Loucy (cell line): ENCODE measurements around the gene PRKCE.

Experiments
- EZH2phosphoT487 ChIP-seq: fragments of 200-600 bp; IDR thresholded peaks from 2 replicates; pipeline ENCODE4 v1.6.1; 2018; ENCODE audit warnings: antibody characterized with exemption, mild to moderate bottlenecking, moderate library complexity, borderline replicate concordance
- TF ChIP-seq, protein P1 (sequence below): fragments of 200-600 bp; sonication (generic); conservative IDR thresholded peaks from 2 replicates; pipeline ENCODE4 v1.5.1; 2014; ENCODE audit warnings: mild to moderate bottlenecking, antibody characterized with exemption, low read length

DNA sequence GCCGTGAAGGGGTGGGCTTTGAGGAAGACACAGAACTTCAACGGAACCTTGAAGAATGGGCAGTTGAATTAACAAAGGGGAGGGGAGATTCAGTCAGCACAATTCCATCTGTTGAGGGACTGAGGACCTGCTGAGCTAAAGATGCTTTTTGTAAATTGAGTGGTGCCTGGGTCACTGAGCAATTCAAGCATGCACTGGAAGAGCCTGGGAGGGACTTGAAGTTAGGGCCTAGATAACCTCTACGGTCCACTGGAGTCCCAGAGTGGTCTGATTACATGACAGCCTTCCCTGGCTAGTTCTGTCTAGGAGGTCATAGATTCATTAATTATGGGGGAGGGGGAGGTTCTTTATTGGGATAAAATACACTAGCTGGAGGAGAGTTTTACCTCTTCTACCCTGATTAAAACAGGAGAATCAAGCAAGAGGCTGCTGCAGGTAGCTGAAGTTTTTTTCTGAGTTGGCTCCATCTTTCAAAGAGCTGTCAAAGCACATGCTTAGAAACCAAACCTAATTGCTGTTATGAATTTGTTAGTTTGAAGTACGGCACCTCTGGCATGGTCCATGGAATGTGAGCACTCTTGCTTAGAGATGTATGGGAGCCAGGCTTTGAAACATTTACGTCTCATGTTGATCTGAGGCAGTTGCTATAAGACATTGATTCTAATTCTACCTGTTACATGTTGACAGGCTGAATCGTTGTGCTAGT, 290.2 kb downstream of the PRKCE start:
- TF ChIP-seq, protein P1, sequence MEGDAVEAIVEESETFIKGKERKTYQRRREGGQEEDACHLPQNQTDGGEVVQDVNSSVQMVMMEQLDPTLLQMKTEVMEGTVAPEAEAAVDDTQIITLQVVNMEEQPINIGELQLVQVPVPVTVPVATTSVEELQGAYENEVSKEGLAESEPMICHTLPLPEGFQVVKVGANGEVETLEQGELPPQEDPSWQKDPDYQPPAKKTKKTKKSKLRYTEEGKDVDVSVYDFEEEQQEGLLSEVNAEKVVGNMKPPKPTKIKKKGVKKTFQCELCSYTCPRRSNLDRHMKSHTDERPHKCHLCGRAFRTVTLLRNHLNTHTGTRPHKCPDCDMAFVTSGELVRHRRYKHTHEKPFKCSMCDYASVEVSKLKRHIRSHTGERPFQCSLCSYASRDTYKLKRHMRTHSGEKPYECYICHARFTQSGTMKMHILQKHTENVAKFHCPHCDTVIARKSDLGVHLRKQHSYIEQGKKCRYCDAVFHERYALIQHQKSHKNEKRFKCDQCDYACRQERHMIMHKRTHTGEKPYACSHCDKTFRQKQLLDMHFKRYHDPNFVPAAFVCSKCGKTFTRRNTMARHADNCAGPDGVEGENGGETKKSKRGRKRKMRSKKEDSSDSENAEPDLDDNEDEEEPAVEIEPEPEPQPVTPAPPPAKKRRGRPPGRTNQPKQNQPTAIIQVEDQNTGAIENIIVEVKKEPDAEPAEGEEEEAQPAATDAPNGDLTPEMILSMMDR = no peak
- TF ChIP-seq EZH2phosphoT487 = no peak
